Chondrocyte (in vitro differentiated cells): Measurements from ENCODE around the gene INTS4. TPM values are rescaled to one million over a fixed set of nuclear protein-coding genes. Genes with fewer than 3 reads are reported as not detected.
"Not testable (repeated sequence)": the region's sequence is repeated elsewhere in the genome, so short reads cannot be mapped to it uniquely, and the experiment has no call there.

Experiments
- DNase-seq: peaks from one replicate; pipeline ENCODE4 v3.0.0; 2021; ENCODE audit warnings: mixed read lengths, low spot score
- H3K27ac Mint-ChIP-seq: one replicate; pipeline ENCODE4 v1.8.0; 2021; ENCODE audit warnings: mild to moderate bottlenecking, moderate library complexity, mixed read lengths; ENCODE audit not compliant: unreplicated experiment
- H3K27me3 Mint-ChIP-seq: 2 replicates; pipeline ENCODE4 v1.8.0; 2021; ENCODE audit warnings: low read depth, mixed read lengths
- H3K36me3 Mint-ChIP-seq: 2 replicates; pipeline ENCODE4 v1.8.0; 2021; ENCODE audit warnings: low read depth, mixed read lengths
- H3K4me1 Mint-ChIP-seq: 2 replicates; pipeline ENCODE4 v1.8.0; 2021; ENCODE audit warnings: low read depth, mild to moderate bottlenecking, mixed read lengths
- H3K4me3 Mint-ChIP-seq: one replicate; pipeline ENCODE4 v1.8.0; 2021; ENCODE audit warnings: mild to moderate bottlenecking, moderate library complexity, mixed read lengths; ENCODE audit not compliant: unreplicated experiment
- H3K9me3 Mint-ChIP-seq: 2 replicates; pipeline ENCODE4 v1.8.0; 2021; ENCODE audit warnings: low read depth, mixed read lengths
- total RNA-seq: library from RNA; stranded (reverse); gene quantifications from 3 replicates; pipeline ENCODE4 v1.2.1, GENCODE V29; 2021
- TF ChIP-seq, protein P1 (sequence below): fragments of 200-600 bp; sonication (generic); IDR thresholded peaks from 2 replicates; pipeline ENCODE4 v1.5.0; 2021; ENCODE audit warnings: antibody characterized with exemption, mild to moderate bottlenecking, moderate library complexity

Gene INTS4
- total RNA-seq, 1 donor from 2014 or later = 26.9 TPM

- no peak overlapping the region for H3K4me3 Mint-ChIP-seq
- H3K4me1 Mint-ChIP-seq = peaks cover 5% of the 10 kb centered on the region
- H3K36me3 Mint-ChIP-seq = no peaks in the 10 kb centered on the region
- peaks cover 5% of the 10 kb centered on the region for H3K27me3 Mint-ChIP-seq
- H3K27ac Mint-ChIP-seq = no peak overlapping the region
- no peak for DNase-seq
- H3K9me3 Mint-ChIP-seq = no peaks in the 10 kb centered on the region
- TF ChIP-seq, protein P1, sequence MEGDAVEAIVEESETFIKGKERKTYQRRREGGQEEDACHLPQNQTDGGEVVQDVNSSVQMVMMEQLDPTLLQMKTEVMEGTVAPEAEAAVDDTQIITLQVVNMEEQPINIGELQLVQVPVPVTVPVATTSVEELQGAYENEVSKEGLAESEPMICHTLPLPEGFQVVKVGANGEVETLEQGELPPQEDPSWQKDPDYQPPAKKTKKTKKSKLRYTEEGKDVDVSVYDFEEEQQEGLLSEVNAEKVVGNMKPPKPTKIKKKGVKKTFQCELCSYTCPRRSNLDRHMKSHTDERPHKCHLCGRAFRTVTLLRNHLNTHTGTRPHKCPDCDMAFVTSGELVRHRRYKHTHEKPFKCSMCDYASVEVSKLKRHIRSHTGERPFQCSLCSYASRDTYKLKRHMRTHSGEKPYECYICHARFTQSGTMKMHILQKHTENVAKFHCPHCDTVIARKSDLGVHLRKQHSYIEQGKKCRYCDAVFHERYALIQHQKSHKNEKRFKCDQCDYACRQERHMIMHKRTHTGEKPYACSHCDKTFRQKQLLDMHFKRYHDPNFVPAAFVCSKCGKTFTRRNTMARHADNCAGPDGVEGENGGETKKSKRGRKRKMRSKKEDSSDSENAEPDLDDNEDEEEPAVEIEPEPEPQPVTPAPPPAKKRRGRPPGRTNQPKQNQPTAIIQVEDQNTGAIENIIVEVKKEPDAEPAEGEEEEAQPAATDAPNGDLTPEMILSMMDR = no peak
Measured at GRCh38 chr11:77999446-78000030, 5.1 kb upstream of the INTS4 start.

DNA sequence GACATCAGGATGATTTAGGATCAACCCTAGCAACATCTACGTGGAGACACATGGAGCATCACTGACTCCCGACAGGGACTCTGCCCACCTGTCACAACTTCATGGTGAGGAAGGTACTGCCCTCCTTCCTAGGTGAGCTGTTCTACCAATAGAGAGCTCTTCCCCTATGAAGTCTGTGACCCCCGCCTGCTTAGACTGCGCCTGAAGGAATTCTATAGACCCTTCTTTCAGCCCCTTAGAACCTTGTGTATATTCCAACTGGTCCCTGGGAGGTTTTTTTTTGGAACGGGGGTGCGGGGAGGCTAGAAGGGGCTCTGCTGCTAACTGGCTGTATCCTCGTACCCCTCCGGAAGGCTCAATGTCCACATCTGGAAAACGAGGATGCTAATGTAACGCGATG is 566 bp downstream of the INTS4 start:
- peak overlapping the region; percentile 94 for H3K27ac Mint-ChIP-seq
- TF ChIP-seq, protein P1 = no peak

GRCh38 chr11:77990981-77991380 is 3.5 kb downstream of the INTS4 start:
- Mint-ChIP-seq H3K4me1 (peaks cover 17% of the 10 kb centered on the region), H3K27me3 (no peaks in the 10 kb centered on the region), H3K9me3 (no peaks in the 10 kb centered on the region), H3K36me3 (peaks cover 6% of the 10 kb centered on the region), H3K27ac (no peak overlapping the region), H3K4me3 (no peak overlapping the region)
- TF ChIP-seq, protein P1 = no peak
- DNase-seq = no peak

More for the DNA sequence above, 566 bp downstream of the INTS4 start:
- H3K4me1 Mint-ChIP-seq = peaks cover 17% of the 10 kb centered on the region
- DNase-seq = no peak
- H3K9me3 Mint-ChIP-seq = no peaks in the 10 kb centered on the region
- H3K4me3 Mint-ChIP-seq = peak overlapping the region; percentile 87
- peaks cover 2% of the 10 kb centered on the region for H3K36me3 Mint-ChIP-seq
- H3K27me3 Mint-ChIP-seq = no peaks in the 10 kb centered on the region

GRCh38 chr11:77986456-77986855 is 8.0 kb downstream of the INTS4 start:
- H3K27me3 Mint-ChIP-seq, H3K4me3 Mint-ChIP-seq, H3K4me1 Mint-ChIP-seq, H3K27ac Mint-ChIP-seq, DNase-seq, H3K9me3 Mint-ChIP-seq: not testable (repeated sequence)
- H3K36me3 Mint-ChIP-seq = peaks cover 10% of the 10 kb centered on the region

DNA sequence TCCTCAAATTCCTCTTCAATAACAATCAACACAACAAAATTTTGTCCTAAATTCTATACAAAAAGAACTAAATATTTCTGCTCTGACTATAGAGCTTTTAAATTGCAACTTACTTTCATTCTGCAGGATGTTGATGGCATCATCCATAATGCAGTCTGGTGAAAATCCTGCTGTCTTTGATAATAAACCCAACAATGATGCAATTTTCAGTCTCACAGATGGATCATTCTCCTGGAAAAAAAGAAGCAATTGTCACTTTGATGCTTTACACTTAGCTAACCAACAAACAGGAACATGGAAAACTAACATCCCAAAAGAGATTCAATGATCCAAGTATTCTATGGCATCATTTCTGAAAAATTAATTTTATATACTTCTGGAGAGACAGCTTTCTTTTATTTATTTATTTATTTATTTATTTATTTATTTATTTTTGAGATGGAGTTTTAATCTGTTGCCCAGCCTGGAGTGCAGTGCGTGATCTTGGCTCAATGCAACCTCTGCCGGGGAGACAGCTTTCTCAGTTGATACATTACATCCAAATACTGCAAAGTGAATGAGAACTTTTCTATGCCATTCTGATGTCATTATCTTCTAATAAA is 13.0 kb downstream of the INTS4 start:
- no peak overlapping the region for H3K4me3 Mint-ChIP-seq
- H3K9me3 Mint-ChIP-seq = no peaks in the 10 kb centered on the region
- H3K4me1 Mint-ChIP-seq = no peaks in the 10 kb centered on the region
- H3K36me3 Mint-ChIP-seq = peaks cover 11% of the 10 kb centered on the region
- no peak for DNase-seq
- TF ChIP-seq, protein P1 = no peak
- H3K27me3 Mint-ChIP-seq = no peaks in the 10 kb centered on the region
- H3K27ac Mint-ChIP-seq = no peak overlapping the region

DNA sequence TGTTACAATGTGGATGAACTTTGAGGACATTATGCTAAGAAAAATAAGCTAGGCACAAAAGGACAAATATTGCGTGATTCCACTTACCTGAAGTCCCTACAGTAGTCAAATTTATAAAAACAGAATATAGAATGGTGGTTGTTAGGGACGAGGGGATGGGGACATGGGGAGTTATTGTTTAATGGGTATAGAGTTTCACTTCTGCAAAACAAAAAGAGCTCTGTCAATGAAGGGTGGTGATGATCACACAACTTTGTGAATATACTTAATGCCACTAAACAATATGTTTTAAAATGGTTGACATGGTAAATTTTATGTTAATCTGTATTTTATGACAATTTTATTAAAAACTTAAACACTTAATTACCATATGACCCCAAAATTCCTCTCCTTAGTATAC is 26.1 kb downstream of the INTS4 start:
- no peaks in the 10 kb centered on the region for H3K4me1 Mint-ChIP-seq
- H3K27me3 Mint-ChIP-seq = no peaks in the 10 kb centered on the region
- no peak for DNase-seq
- H3K9me3 Mint-ChIP-seq = peaks cover 3% of the 10 kb centered on the region
- H3K27ac Mint-ChIP-seq = no peak overlapping the region
- no peak overlapping the region for H3K4me3 Mint-ChIP-seq
- TF ChIP-seq, protein P1 = no peak
- peaks cover 12% of the 10 kb centered on the region for H3K36me3 Mint-ChIP-seq
